Astrocyte of the spinal cord (primary cell): ENCODE data around the gene AP3B1.
A peak's percentile ranks its signal among the peaks of the same experiment; 100 is the strongest.

Experiments used
- DNase-seq: peaks from one replicate; pipeline ENCODE4 v3.0.0; 2011; ENCODE audit warnings: low read depth, low spot score
- H3K4me3 ChIP-seq: 2 replicates; pipeline ENCODE4 v1.5.1; 2011; ENCODE audit warnings: low read depth, mild to moderate bottlenecking, low read length, moderate library complexity
- CTCF ChIP-seq: IDR thresholded peaks from 2 replicates; pipeline ENCODE4 v1.5.1; 2012; ENCODE audit warnings: low read depth, mild to moderate bottlenecking, low read length, inconsistent platforms
- in situ Hi-C: cut with HindIII; loops from 2 replicates; pipeline ENCODE4 v1.10.0; 2017; ENCODE audit warnings: low sequenced_read_pairs

Gene AP3B1

DNA sequence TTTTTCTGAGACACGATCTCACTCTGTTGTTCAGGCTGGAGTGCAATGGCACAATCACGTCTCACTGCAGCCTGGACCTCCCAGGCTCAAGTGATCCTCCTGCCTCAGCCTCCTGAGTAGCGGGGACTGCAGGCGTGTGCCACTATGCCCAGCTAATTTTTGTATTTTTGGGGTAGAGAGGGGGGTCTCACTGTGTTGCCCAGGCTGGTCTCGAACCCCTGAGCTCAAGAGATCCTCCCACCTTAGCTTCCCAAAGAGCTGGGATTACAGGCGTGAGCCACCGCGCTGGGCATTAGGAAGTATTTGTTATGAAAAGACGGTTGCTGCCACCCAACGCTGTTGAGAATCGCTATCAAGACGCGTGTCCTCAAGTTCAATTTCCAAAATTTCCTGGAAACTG, 337.4 kb downstream of the AP3B1 start:
- no peak for TF ChIP-seq CTCF
- in situ Hi-C loops = no loop called here
- DNase-seq = no peak
- no peak overlapping the region for H3K4me3 ChIP-seq

DNA sequence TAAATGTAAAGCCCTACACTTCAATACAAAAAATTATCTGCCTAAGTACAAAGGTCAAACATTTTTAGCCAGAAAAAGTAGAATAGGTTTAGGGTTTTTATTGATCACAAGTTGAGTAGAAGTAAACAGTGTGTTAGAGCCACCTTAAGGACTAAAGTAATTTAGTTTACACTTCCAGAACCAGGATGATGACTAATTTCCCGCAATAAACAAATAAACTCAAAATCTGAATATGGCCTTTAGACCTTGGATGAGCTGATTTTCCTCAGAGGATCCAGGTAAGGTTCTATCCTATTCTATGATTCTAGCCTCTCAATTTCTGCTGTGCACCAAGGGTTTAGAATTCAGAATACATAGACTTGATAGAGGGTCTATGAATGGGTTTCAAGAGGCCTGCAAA, 338.9 kb downstream of the AP3B1 start:
- TF ChIP-seq CTCF = no peak
- DNase-seq = no peak
- H3K4me3 ChIP-seq = no peak overlapping the region
- in situ Hi-C loops = no loop called here

- in situ Hi-C loops = no loop called here
- TF ChIP-seq CTCF = no peak
- no peak overlapping the region for H3K4me3 ChIP-seq
- DNase-seq = no peak
Observed at GRCh38 chr5:77953374-77953773, 341.1 kb downstream of the AP3B1 start.

- TF ChIP-seq CTCF = no peak
- in situ Hi-C loops = no loop called here
- peak; percentile 32 for DNase-seq
- no peak overlapping the region for H3K4me3 ChIP-seq
Observed at GRCh38 chr5:77952636-77953212, 341.8 kb downstream of the AP3B1 start.
